Activated T-helper 2 cell treated with anti-CD3 and anti-CD28 coated beads, Interferon-gamma antibody, Interleukin-2, Interleukin-4, amounts not matched to agents 10 μg/mL and 5 μg/mL and 100 μg/mL, durations not matched to agents 14 hours and 24 hours and 36 hours (primary cell): Measurements from ENCODE around the gene CENPO. TPM values are rescaled to one million over a fixed set of nuclear protein-coding genes. Genes with fewer than 3 reads are reported as not detected.
"Not testable (repeated sequence)": the region's sequence is repeated elsewhere in the genome, so short reads cannot be mapped to it uniquely, and the experiment has no call there.

ENCODE experiments used
- DNase-seq: peaks from one replicate; pipeline ENCODE4 v3.0.0; 2021; ENCODE audit warnings: low spot score
- H3K27ac Mint-ChIP-seq: one replicate; pipeline ENCODE4 v1.8.0; 2021; ENCODE audit warnings: mixed read lengths
- H3K27me3 Mint-ChIP-seq: one replicate; pipeline ENCODE4 v1.8.0; 2021; ENCODE audit warnings: low read depth, mixed read lengths
- H3K36me3 Mint-ChIP-seq: one replicate; pipeline ENCODE4 v1.8.0; 2021; ENCODE audit warnings: low read depth, mixed read lengths
- H3K4me1 Mint-ChIP-seq: one replicate; pipeline ENCODE4 v1.8.0; 2021; ENCODE audit warnings: low read depth, mixed read lengths
- H3K4me3 Mint-ChIP-seq: one replicate; pipeline ENCODE4 v1.8.0; 2021; ENCODE audit warnings: low read depth, mild to moderate bottlenecking, moderate library complexity, mixed read lengths
- H3K9me3 Mint-ChIP-seq: one replicate; pipeline ENCODE4 v1.8.0; 2021; ENCODE audit warnings: mixed read lengths
- intact Hi-C: fragments of 100-400 bp; cut with micrococcal nuclease; formaldehyde crosslinking; loops from one replicate; pipeline ENCODE4 v1.15.1; 2023
- total RNA-seq: library from RNA; stranded (reverse); gene quantifications from 2 replicates; pipeline ENCODE4 v1.2.3, GENCODE V29; 2022

The CENPO gene
- total RNA-seq, 1 donor from 2014 or later, result 41.8 TPM

DNA sequence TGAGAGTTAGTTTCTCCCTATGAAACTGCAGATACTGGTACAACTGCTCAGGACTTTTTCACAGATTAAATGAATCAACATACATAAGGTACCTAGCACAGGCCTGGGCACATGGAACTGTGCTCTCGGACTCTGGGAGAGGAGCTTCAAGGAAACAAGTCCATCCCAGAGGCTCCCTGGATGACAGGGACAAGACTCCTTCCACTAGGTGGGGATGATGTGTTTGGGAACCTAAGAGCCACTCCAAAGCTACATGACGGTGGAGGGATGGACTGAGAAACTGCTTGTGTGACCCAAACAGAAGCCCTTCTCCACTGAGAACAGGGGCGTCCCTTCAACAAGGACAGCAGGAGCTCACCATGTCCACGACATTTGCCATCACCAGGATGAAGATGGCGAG is 37.1 kb downstream of the CENPO start:
- Mint-ChIP-seq H3K4me1 (peaks cover 21% of the 10 kb centered on the region), H3K27ac (no peak overlapping the region), H3K9me3 (no peaks in the 10 kb centered on the region)

DNA sequence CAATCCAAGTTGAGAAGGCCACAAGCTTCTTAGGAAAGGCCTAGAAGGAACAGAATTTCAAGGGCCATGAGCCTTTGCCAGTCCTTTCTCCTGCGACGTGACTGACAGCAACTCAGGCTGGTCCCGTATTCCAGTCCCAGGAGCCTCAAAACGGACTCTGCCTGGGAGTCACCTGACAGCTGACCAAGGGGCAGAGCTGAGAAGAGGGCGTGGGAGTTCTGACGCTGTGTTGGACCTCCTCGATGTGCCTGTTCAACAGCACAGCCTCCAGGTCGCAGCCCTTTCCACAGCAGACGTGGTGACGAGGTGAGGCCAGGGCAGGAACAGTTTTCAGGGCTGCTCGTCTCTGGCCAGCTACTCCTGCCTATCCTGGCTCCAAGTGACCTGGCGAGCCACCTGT is 37.6 kb downstream of the CENPO start:
- H3K27me3 Mint-ChIP-seq, result no peaks in the 10 kb centered on the region
- H3K36me3 Mint-ChIP-seq, result peaks cover 29% of the 10 kb centered on the region
- no peak overlapping the region for H3K4me3 Mint-ChIP-seq
- intact Hi-C loops, result no loop called here
- H3K27ac Mint-ChIP-seq, result no peak overlapping the region
- no peaks in the 10 kb centered on the region for H3K9me3 Mint-ChIP-seq
- DNase-seq, result no peak
- H3K4me1 Mint-ChIP-seq, result peaks cover 17% of the 10 kb centered on the region

More for the DNA sequence above, 37.1 kb downstream of the CENPO start:
- Mint-ChIP-seq H3K27me3 (no peaks in the 10 kb centered on the region), H3K36me3 (peaks cover 33% of the 10 kb centered on the region), H3K4me3 (no peak overlapping the region)
- intact Hi-C loops, result no loop called here
- DNase-seq, result no peak

DNA sequence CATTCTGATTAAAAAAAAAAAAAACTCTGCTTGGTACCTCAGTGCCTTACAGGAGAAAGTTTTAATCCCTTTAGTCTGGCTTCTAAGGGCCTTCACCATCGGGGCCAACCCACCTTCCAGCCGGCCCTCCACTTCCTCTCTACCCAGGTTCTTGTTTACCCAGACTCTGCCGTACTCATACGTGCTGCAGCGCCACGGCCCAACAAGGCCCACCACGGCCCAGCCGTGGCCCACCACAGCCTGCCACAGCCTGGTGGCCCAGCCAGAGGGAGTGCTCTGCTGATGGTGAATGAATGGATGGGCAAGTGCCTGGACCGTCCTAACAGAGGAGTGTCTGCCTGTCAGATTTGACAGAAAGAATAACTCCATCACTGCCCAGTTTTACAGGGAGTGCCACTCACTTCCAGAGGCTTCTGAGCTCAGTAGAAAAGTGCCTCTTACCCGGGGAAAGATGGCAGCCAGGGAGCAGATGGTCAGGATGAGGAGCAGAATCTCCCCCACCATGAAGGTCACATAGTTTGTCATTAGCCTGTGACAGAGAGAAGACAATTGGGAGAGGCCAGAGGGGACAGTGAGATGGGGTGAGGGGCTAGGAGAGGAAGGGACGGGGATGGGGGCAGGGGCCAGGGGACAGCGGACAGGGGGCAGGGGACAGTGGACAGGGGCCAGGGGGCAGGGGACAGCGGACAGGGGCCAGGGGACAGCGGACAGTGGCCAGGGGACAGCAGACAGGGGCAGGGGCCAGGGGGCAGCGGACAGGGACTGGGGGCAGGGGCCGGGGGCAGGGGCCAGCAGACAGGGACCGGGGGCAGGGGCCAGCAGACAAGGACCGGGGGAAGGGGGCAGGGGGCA is 38.2 kb downstream of the CENPO start:
- Mint-ChIP-seq H3K27me3 (no peaks in the 10 kb centered on the region), H3K4me3 (no peak overlapping the region), H3K36me3 (peaks cover 26% of the 10 kb centered on the region), H3K4me1 (peaks cover 11% of the 10 kb centered on the region), H3K9me3 (no peaks in the 10 kb centered on the region), H3K27ac (no peak overlapping the region)
- intact Hi-C loops, result no loop called here
- no peak for DNase-seq

DNA sequence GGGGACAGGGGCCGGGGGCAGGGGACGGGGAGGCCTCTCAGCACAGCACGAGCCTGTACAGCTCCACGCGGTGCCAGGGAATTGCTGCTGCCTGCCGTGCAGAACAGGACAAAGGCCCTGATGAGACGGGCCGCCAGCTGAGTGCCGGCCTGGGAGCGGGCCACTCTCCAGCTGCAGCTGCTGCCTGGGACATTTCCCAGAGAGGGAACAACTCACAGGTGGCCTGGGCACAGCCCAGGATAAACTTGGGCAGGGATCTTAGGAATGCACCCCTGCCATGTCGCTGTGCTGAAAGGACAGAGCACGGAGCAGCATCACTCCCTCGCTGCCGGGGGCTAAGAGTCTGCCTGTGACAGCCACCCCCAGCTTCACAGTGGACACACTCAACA is 38.8 kb downstream of the CENPO start:
- Mint-ChIP-seq H3K36me3 (peaks cover 30% of the 10 kb centered on the region), H3K27ac (no peak overlapping the region), H3K4me1 (peaks cover 4% of the 10 kb centered on the region), H3K27me3 (no peaks in the 10 kb centered on the region), H3K4me3 (no peak overlapping the region), H3K9me3 (no peaks in the 10 kb centered on the region)
- intact Hi-C loops, result no loop called here
- no peak for DNase-seq

DNA sequence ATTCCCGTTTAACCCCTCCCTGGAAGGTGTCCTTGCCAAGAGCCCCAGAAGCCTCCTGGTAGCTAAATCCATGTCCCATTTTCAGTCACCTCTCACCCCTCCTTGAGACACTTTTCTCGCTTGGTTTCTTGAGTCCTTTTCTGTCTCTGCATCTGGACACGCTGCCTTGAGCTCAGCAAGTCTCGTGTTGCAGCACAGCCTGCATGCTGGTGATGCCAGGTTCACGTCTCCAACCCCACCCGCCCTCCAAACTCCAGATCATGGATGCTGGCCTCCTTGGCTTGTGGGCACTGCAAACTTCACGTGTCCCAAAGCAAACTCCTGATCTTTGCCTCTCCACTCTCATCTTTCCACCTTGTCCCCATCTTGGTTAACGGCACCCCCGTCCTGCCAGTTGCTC is 39.3 kb downstream of the CENPO start:
- DNase-seq, result no peak
- Mint-ChIP-seq H3K4me3 (no peak overlapping the region), H3K36me3 (peaks cover 30% of the 10 kb centered on the region), H3K27ac (no peak overlapping the region), H3K27me3 (no peaks in the 10 kb centered on the region), H3K9me3 (no peaks in the 10 kb centered on the region), H3K4me1 (no peaks in the 10 kb centered on the region)
- intact Hi-C loops, result no loop called here

DNA sequence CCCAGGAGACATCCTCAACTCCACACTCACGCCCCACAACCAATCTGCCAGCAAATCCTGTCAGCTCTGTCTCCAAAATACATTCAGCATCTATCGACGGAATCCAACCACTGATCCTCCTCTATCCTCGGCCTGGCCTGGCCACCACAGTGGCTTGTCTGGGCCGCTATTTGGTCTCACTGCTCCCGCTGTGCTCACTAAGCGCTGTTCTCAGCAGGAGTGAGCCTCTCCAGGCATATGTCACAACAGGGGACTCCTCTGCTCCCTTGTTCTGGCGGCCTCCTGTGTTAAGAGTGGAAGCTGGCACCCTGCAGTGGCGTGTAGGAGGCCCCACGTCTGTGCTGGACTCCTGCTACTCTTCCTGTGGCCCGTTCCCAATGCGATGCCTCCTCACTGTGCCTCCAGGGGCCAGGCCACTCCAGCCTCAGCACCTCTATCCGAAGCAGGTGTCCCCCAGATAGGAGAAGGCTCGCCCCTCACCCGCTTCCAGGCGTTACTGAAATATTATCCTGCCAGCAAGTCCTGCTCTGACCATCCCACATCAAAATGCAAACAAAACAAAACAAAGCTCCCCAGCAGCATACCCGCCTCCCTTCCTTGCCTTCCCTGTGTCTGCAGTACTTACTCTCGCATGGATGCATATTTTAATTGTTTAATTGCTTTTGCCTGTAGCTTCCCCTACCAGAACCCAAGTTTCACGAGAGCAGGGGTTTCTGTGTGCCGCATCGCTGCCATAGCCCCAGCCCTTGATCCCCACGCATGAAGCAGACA is 39.9 kb downstream of the CENPO start:
- Mint-ChIP-seq H3K27ac (peak overlapping the region; percentile 1), H3K9me3 (no peaks in the 10 kb centered on the region), H3K4me3 (no peak overlapping the region), H3K4me1 (no peaks in the 10 kb centered on the region), H3K36me3 (peaks cover 24% of the 10 kb centered on the region), H3K27me3 (no peaks in the 10 kb centered on the region)
- DNase-seq, result no peak
- intact Hi-C loops, result no loop called here

DNA sequence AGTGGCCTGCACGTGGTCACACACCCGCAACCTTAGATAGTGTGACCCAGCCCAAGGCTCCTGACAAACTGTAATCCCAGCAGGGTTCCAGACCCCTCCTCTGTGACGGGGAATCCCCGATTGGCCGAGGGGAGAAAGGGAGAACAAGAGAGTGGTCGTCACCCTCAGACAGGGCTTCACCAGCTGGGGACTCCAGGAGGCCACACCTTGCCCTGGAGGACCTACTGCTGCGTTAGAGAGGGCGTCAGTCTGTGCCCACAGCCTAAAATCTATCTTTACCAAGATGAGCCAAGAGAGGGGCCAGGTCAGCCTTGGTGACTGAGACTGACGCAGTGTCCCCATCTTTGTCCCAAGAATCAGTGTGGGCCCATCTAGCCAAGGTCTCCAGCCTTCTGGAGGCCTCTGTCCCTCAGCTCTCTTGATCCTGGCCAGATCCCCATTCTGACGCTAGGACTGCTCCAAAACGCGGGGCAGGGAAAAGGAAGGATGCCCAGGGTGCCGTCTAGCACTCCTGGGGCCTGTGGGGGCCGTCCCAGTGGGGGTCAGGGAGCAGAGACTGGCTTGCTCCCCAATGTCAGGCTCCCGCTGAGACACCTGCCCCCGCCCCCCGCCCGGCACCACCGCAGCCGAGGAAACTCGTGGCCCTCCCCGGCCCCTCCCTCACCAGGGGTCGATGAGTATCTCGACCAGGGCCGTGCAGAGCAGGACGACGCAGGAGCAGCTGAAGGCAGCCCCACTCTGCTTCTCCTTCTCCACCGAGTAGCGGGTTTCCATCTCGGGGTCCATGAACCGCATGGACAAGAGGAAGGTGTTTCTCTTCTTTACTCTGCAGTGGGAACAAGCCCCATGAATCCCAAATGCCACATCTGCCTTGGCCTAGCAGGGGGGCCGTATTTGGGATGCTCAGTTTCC is 40.9 kb downstream of the CENPO start:
- Mint-ChIP-seq H3K9me3 (no peaks in the 10 kb centered on the region), H3K4me3 (no peak overlapping the region), H3K4me1 (no peaks in the 10 kb centered on the region), H3K27me3 (no peaks in the 10 kb centered on the region), H3K36me3 (peaks cover 24% of the 10 kb centered on the region), H3K27ac (no peak overlapping the region)
- DNase-seq, result no peak
- intact Hi-C loops, result no loop called here

DNA sequence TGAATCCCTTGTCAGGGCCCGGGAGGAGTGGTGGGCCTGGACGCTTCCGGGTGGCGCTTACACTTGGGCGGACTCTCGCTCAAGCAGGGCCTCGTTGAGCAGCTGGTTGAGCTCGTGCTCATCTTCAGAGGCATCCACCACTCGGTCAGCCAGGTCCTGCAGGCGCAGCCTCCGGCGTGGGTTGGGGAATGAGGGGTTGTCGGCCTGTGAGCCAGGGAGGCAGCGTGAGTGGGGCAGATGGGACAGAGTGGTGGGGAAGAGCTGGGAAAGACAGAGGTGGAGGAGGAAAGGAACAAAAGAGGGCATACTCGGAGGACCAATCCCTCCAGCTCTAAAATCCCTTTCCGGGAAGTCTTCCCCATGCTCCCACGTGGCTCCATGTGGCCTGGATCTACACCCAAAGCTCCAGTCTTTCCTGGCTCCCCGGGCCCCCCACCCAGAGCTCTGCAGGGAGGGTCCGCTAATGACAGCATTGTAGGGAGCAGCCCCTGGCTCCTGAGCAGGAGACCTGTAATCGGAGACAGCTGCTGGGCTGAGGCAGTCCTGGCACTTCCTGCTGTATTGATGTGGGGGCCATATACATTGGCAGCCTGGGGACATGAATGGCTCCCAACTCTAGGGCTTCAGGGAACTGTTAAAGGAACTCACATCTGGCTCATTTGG is 41.6 kb downstream of the CENPO start:
- Mint-ChIP-seq H3K27me3 (no peaks in the 10 kb centered on the region), H3K27ac (no peak overlapping the region), H3K9me3 (no peaks in the 10 kb centered on the region), H3K4me1 (no peaks in the 10 kb centered on the region), H3K4me3 (no peak overlapping the region), H3K36me3 (peaks cover 24% of the 10 kb centered on the region)
- DNase-seq, result no peak
- intact Hi-C loops, result no loop called here

- H3K4me3 Mint-ChIP-seq, H3K27ac Mint-ChIP-seq, intact Hi-C loops, DNase-seq, H3K4me1 Mint-ChIP-seq, H3K27me3 Mint-ChIP-seq, H3K9me3 Mint-ChIP-seq: not testable (repeated sequence)
- peaks cover 21% of the 10 kb centered on the region for H3K36me3 Mint-ChIP-seq
These were observed 42.2 kb downstream of the CENPO start for GRCh38 chr2:24835411-24835810.

GRCh38 chr2:24836206-24836605 is 43.0 kb downstream of the CENPO start:
- no peak for DNase-seq
- Mint-ChIP-seq H3K9me3 (no peaks in the 10 kb centered on the region), H3K4me3 (no peak overlapping the region), H3K36me3 (peaks cover 22% of the 10 kb centered on the region), H3K27ac (no peak overlapping the region), H3K27me3 (no peaks in the 10 kb centered on the region), H3K4me1 (no peaks in the 10 kb centered on the region)
- intact Hi-C loops, result no loop called here

DNA sequence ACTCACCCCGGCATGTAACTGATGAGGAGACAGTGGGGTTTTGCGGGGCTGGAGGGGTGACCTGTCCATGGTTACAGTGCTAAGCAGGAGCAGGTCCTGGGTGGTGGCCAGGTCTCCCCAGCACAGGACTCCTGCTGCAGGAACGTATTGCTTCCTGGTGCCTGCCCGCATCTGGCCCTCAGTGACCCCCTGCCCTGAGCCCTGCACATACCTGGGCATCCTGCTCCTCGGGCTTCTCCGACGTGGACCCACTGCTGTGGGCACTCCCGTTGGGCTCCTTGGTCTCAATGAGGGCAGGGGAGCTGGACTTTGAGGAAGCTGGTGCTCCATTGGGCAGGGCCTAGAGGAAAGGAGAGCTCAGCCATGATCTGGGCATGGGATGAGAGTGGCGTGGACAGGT is 43.5 kb downstream of the CENPO start:
- no peaks in the 10 kb centered on the region for H3K27me3 Mint-ChIP-seq

DNA sequence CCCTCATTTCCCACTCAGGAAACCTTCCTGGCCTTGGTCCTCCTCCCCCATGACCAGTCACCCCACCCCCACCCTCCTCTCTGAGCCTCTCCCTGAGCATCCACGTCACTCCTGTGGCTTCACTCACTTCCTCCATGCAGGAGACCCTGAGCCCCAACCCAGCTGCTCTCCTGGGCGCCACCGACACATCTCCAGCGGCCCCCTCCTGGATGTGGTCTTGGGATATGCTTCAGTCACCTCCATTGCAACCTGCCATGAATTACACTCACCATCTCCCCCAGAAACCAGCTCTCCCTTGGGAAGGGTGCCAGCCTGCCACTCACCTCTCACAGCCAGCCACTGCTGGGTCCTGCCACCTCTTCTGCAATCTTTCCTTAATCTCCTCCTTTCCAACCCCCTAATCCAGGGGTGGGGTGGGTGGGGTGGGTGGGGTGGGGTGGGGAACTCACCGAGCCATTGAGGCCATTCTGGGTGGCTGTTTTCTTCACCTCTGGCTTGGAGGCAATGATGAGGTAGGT is 44.8 kb downstream of the CENPO start:
- Mint-ChIP-seq H3K27me3 (no peaks in the 10 kb centered on the region), H3K36me3 (peaks cover 22% of the 10 kb centered on the region), H3K9me3 (no peaks in the 10 kb centered on the region), H3K4me1 (no peaks in the 10 kb centered on the region), H3K4me3 (no peak overlapping the region), H3K27ac (no peak overlapping the region)
- intact Hi-C loops, result no loop called here
- no peak for DNase-seq

More for the DNA sequence above, 43.5 kb downstream of the CENPO start:
- intact Hi-C loops, result no loop called here
- Mint-ChIP-seq H3K4me3 (no peak overlapping the region), H3K27ac (no peak overlapping the region), H3K36me3 (peaks cover 22% of the 10 kb centered on the region), H3K4me1 (no peaks in the 10 kb centered on the region), H3K9me3 (no peaks in the 10 kb centered on the region)
- no peak for DNase-seq
